Fibroblast of the aortic adventitia (primary cell): ENCODE data around the gene CHST15. TPM values are rescaled to one million over a fixed set of nuclear protein-coding genes. Genes with fewer than 3 reads are reported as not detected.

ENCODE experiments used
- DNase-seq: peaks from one replicate; pipeline ENCODE4 v3.0.0-alpha.2; 2010; ENCODE audit warnings: low read depth
- H3K4me3 ChIP-seq: 2 replicates; pipeline ENCODE4 v1.5.1; 2011; ENCODE audit warnings: low read depth, mild to moderate bottlenecking, control low read depth, low read length, moderate library complexity
- CTCF ChIP-seq: IDR thresholded peaks from 2 replicates; pipeline ENCODE4 v1.5.1; 2011; ENCODE audit warnings: mild to moderate bottlenecking, low read length, control low read depth, inconsistent platforms; ENCODE audit not compliant: insufficient read depth
- total RNA-seq: library from RNA; depleted of rRNA; stranded (reverse); fragments of >200 nt; gene quantifications from 2 replicates; pipeline ENCODE4 v1.2.3, GENCODE V29; 2012; ENCODE audit warnings: low replicate concordance

The CHST15 gene
- total RNA-seq, 1 donor, result 2.0 TPM

- no peak for TF ChIP-seq CTCF
- H3K4me3 ChIP-seq, result no peak overlapping the region
- no peak for DNase-seq
Observed at GRCh38 chr10:123996302-123996701, 97.1 kb downstream of the CHST15 start.

- TF ChIP-seq CTCF, result peak; percentile 43
- H3K4me3 ChIP-seq, result peak overlapping the region; percentile 44
- DNase-seq, result peak; percentile 87
Observed at GRCh38 chr10:123995461-123996131, 97.8 kb downstream of the CHST15 start.

GRCh38 chr10:123995082-123995460 lies 98.3 kb downstream of the CHST15 start:
- DNase-seq, result no peak
- TF ChIP-seq CTCF, result no peak
- H3K4me3 ChIP-seq, result peak overlapping the region; percentile 44

GRCh38 chr10:123994417-123995081 lies 98.8 kb downstream of the CHST15 start:
- peak; percentile 92 for TF ChIP-seq CTCF
- H3K4me3 ChIP-seq, result peak overlapping the region; percentile 50
- DNase-seq, result peak; percentile 87

GRCh38 chr10:123993534-123994416 lies 99.6 kb downstream of the CHST15 start:
- no peak for TF ChIP-seq CTCF
- no peak for DNase-seq
- no peak overlapping the region for H3K4me3 ChIP-seq

- no peak for DNase-seq
- no peak overlapping the region for H3K4me3 ChIP-seq
Observed at GRCh38 chr10:123991611-123992570, 101.5 kb downstream of the CHST15 start.

More at GRCh38 chr10:123991611-123992570, 101.5 kb downstream of the CHST15 start:
- no peak for TF ChIP-seq CTCF
